Natural killer cell (primary cell): ENCODE measurements around the gene GZMM. TPM values are rescaled to one million over a fixed set of nuclear protein-coding genes. Genes with fewer than 3 reads are reported as not detected.

Source experiments
- ATAC-seq, 3 donors: fragments of 150-1000 bp in 2 of 3; fragments of 200-7000 bp in 1 of 3; cut with Tn5 transposase; 1 replicate in 1 of 3; 2 replicates in 2 of 3; pipeline ENCODE4 v1.10.0; 2021; ENCODE audit warnings: mild to moderate bottlenecking in 2 of 3, moderate library complexity in 2 of 3
- DNase-seq, 2 donors: peaks; one replicate each; pipeline versions ENCODE4 v3.0.0 to v3.0.0-alpha.2; 2013 to 2021; ENCODE audit warnings: mixed read lengths in 1 of 2
- H3K27ac ChIP-seq: one replicate; pipeline ENCODE4 v1.5.1; 2013; ENCODE audit warnings: mild to moderate bottlenecking, low read length
- H3K27me3 ChIP-seq: one replicate; pipeline ENCODE4 v1.6.1; 2013; ENCODE audit warnings: low read length; ENCODE audit not compliant: control insufficient read depth, insufficient read depth
- H3K36me3 ChIP-seq: one replicate; pipeline ENCODE4 v1.6.1; 2013; ENCODE audit warnings: low read length; ENCODE audit not compliant: control insufficient read depth, insufficient read depth
- H3K4me1 ChIP-seq: one replicate; pipeline ENCODE4 v1.6.1; 2013; ENCODE audit warnings: low read length; ENCODE audit not compliant: control insufficient read depth, insufficient read depth
- H3K4me3 ChIP-seq: one replicate; pipeline ENCODE4 v1.5.1; 2013; ENCODE audit warnings: low read length
- H3K9me3 ChIP-seq: one replicate; pipeline ENCODE4 v1.6.1; 2013; ENCODE audit warnings: low read length; ENCODE audit not compliant: control insufficient read depth, insufficient read depth
- H3K27ac Mint-ChIP-seq, 2 donors: one replicate each; pipeline ENCODE4 v1.8.0; 2022; ENCODE audit warnings: mild to moderate bottlenecking in 2 of 2, mixed read lengths in 2 of 2, moderate library complexity in 1 of 2
- H3K27me3 Mint-ChIP-seq, 2 donors: one replicate each; pipeline ENCODE4 v1.8.0; 2022; ENCODE audit warnings: low read depth in 2 of 2, mixed read lengths in 2 of 2
- H3K36me3 Mint-ChIP-seq: one replicate; pipeline ENCODE4 v1.8.0; 2022; ENCODE audit warnings: mixed read lengths
- H3K4me1 Mint-ChIP-seq, 2 donors: one replicate each; pipeline ENCODE4 v1.8.0; 2022; ENCODE audit warnings: mixed read lengths in 2 of 2
- H3K4me3 Mint-ChIP-seq: one replicate; pipeline ENCODE4 v1.8.0; 2022; ENCODE audit warnings: mild to moderate bottlenecking, moderate library complexity, mixed read lengths
- H3K9me3 Mint-ChIP-seq, 2 donors: one replicate each; pipeline ENCODE4 v1.8.0; 2022; ENCODE audit warnings: mixed read lengths in 2 of 2
- WGBS: methylation state at CpG from one replicate; pipeline ENCODE4 v1.1.7; 2013; ENCODE audit warnings: missing lambda C conversion rate; ENCODE audit not compliant: insufficient coverage; 5-methylcytosine and 5-hydroxymethylcytosine counted together
- intact Hi-C: fragments of 100-400 bp; cut with micrococcal nuclease; formaldehyde crosslinking; loops from one replicate; pipeline ENCODE4 v1.14.2; 2022
- total RNA-seq, 4 donors: library from RNA; stranded (reverse); fragments of 120-200 nt in 1 of 4; gene quantifications; one replicate each; pipeline versions ENCODE4 v1.2.3 to v1.2.4, GENCODE V29; 2013 to 2022
- TF ChIP-seq, protein P1 (sequence below): fragments of 200-600 bp; IDR thresholded peaks from one replicate; pipeline ENCODE4 v1.8.0; 2022; ENCODE audit warnings: antibody characterized with exemption

The GZMM gene
- total RNA-seq, 3 donors from 2014 or later (not counting 1 experiment from before 2014, with no cell fraction given), result 186 to 286 (median 253) TPM

- intact Hi-C loops, result no loop called here
- TF ChIP-seq, protein P1, sequence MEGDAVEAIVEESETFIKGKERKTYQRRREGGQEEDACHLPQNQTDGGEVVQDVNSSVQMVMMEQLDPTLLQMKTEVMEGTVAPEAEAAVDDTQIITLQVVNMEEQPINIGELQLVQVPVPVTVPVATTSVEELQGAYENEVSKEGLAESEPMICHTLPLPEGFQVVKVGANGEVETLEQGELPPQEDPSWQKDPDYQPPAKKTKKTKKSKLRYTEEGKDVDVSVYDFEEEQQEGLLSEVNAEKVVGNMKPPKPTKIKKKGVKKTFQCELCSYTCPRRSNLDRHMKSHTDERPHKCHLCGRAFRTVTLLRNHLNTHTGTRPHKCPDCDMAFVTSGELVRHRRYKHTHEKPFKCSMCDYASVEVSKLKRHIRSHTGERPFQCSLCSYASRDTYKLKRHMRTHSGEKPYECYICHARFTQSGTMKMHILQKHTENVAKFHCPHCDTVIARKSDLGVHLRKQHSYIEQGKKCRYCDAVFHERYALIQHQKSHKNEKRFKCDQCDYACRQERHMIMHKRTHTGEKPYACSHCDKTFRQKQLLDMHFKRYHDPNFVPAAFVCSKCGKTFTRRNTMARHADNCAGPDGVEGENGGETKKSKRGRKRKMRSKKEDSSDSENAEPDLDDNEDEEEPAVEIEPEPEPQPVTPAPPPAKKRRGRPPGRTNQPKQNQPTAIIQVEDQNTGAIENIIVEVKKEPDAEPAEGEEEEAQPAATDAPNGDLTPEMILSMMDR, result no peak
- Mint-ChIP-seq H3K4me3 (no peak overlapping the region), H3K9me3 (no peaks in the 10 kb centered on the region), H3K4me1 (peaks cover 0 to 3% of the 10 kb centered on the region in 2 donors), H3K27ac (no peak overlapping the region), H3K36me3 (no peaks in the 10 kb centered on the region), H3K27me3 (peaks cover 0 to 2% of the 10 kb centered on the region in 2 donors)
- Histone ChIP-seq H3K9me3 (no peaks in the 10 kb centered on the region), H3K27ac (no peak overlapping the region), H3K36me3 (no peaks in the 10 kb centered on the region), H3K27me3 (peaks cover 9% of the 10 kb centered on the region), H3K4me1 (peaks cover 2% of the 10 kb centered on the region), H3K4me3 (no peak overlapping the region)
- 91% methylated on average over 16 of the region's 16 CpGs for WGBS
- DNase-seq (no peak), ATAC-seq (no peak)
These were observed 52.4 kb downstream of the GZMM start for GRCh38 chr19:596263-596655.

DNA sequence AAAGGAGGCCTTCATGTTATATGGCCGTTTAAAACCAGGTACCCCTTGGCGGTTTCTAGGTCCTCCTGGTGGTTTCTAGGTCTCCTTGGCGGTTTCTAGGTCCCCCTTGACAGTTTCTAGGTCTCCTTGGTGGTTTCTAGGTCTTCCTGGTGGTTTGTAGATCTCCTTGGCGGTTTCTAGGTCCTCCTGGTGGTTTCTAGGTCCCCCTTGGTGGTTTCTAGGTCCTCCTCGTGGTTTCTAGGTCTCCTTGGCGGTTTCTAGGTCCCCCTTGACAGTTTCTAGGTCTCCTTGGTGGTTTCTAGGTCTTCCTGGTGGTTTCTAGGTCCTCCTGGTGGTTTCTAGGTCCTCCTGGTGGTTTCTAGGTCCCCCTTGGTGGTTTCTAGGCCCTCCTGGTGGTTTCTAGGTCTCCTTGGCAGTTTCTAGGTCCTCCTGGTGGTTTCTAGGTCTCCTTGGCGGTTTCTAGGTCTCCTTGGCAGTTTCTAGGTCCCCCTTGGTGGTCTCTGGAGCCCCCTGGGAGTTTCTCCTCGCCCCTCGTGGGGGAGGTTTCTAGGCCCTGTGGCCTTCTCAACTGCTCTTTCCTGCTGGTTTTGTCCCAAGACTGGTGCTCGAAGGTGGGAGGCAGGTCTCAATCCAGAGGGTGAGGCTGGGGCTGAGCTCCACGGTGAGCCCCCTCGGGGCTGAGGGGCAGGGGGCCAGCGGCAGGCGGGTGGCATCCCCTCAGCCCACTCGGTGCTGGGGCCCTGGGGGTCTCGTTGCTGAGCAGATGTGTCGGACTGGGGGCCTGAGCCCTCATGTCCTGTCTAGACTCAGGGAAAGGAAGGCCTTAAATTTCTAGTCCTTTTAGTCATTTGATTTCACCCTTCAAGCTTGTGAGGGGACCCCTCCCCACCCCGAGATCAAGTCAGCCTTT, 53.8 kb downstream of the GZMM start:
- H3K27ac Mint-ChIP-seq, result no peak overlapping the region
- ATAC-seq (no peak), DNase-seq (no peak)
- Histone ChIP-seq H3K9me3 (no peaks in the 10 kb centered on the region), H3K4me3 (no peak overlapping the region), H3K4me1 (no peaks in the 10 kb centered on the region), H3K27ac (no peak overlapping the region), H3K36me3 (no peaks in the 10 kb centered on the region), H3K27me3 (no peaks in the 10 kb centered on the region)
- H3K27me3 Mint-ChIP-seq, result no peaks in the 10 kb centered on the region
- no peaks in the 10 kb centered on the region for H3K4me1 Mint-ChIP-seq
- H3K9me3 Mint-ChIP-seq, result peaks cover 0 to 3% of the 10 kb centered on the region in 2 donors
- H3K36me3 Mint-ChIP-seq, result no peaks in the 10 kb centered on the region
- 79% methylated on average over 18 of the region's 18 CpGs for WGBS
- intact Hi-C loops, result no loop called here
- no peak overlapping the region for H3K4me3 Mint-ChIP-seq
- TF ChIP-seq, protein P1, result no peak

Other genes with a start within 250 kb of the GZMM start
- gene MIER2, start 199.3 kb upstream of the GZMM start, total RNA-seq, result 10 to 100 TPM; 14.8 to 17.7 (median 15.4) TPM
- gene C2CD4C, start 134.9 kb upstream of the GZMM start, total RNA-seq, result not detected
- under 1 TPM in 1 of 3 donors, not detected in 2; 0.75 TPM for gene SHC2, start 83.0 kb upstream of the GZMM start, total RNA-seq
- under 1 TPM in 2 of 3 donors, not detected in 1; 0.43 to 0.54 TPM for gene MADCAM1, start 47.6 kb upstream of the GZMM start, total RNA-seq
- 10 to 100 TPM; 18.7 to 20.6 (median 18.9) TPM for gene TPGS1, start 36.6 kb upstream of the GZMM start, total RNA-seq
- 100 to 1,000 TPM in 2 of 3 donors, 10 to 100 TPM in 1; 68.5 to 114 (median 101) TPM for gene CDC34, start 12.3 kb upstream of the GZMM start, total RNA-seq
- gene BSG, start 28.5 kb downstream of the GZMM start, total RNA-seq, result 100 to 1,000 TPM; 229 to 248 (median 236) TPM
- gene HCN2, start 45.8 kb downstream of the GZMM start, total RNA-seq, result 1 to 10 TPM in 2 of 3 donors, under 1 TPM in 1; 0.96 to 1.6 (median 1.1) TPM
- 10 to 100 TPM; 57.2 to 58.5 (median 57.6) TPM for gene POLRMT, start 89.5 kb downstream of the GZMM start, total RNA-seq
- under 1 TPM; 0.31 to 0.58 (median 0.41) TPM for gene FGF22, start 95.8 kb downstream of the GZMM start, total RNA-seq
- gene RNF126, start 119.2 kb downstream of the GZMM start, total RNA-seq, result 100 to 1,000 TPM; 119 to 149 (median 146) TPM
- 1 to 10 TPM; 1.5 to 1.9 (median 1.5) TPM for gene FSTL3, start 132.3 kb downstream of the GZMM start, total RNA-seq
- gene PRSS57, start 151.4 kb downstream of the GZMM start, total RNA-seq, result 10 to 100 TPM in 1 of 3 donors, 1 to 10 TPM in 2; 1.5 to 11.7 (median 4.5) TPM
- gene PALM, start 164.9 kb downstream of the GZMM start, total RNA-seq, result 1 to 10 TPM in 1 of 3 donors, under 1 TPM in 1, not detected in 1; 0.59 to 1.0 TPM
- not detected for gene MISP, start 207.1 kb downstream of the GZMM start, total RNA-seq